B cell (primary cell): Measurements from ENCODE around the gene CD63. TPM values are rescaled to one million over a fixed set of nuclear protein-coding genes. Genes with fewer than 3 reads are reported as not detected.

Source experiments
- ATAC-seq: fragments of 200-7000 bp; cut with Tn5 transposase; one replicate; pipeline ENCODE4 v1.10.0; 2021; ENCODE audit warnings: low read depth, mild to moderate bottlenecking, moderate number of reproducible peaks, moderate library complexity
- CTCF ChIA-PET: fragments of 350-600 bp; sonication (Branson Sonifier 250); formaldehyde crosslinking; loops from one replicate; lab custom pipeline; 2021; ENCODE audit warnings: antibody characterized with exemption, inconsistent platforms; lab: Charles Lee
- POLR2A ChIA-PET: fragments of 350-600 bp; sonication (Branson Sonifier 250); formaldehyde crosslinking; loops from one replicate; lab custom pipeline; 2021; ENCODE audit warnings: antibody characterized with exemption; lab: Charles Lee
- DNase-seq: peaks from one replicate; pipeline ENCODE4 v3.0.0; 2013
- H2AFZ ChIP-seq: 2 replicates; pipeline ENCODE4 v1.6.1; 2012; ENCODE audit warnings: mild to moderate bottlenecking, low read depth, low read length; ENCODE audit not compliant: insufficient read depth, poor library complexity, severe bottlenecking
- H3K27ac ChIP-seq, 2 donors: 1 replicate in 1 of 2; 2 replicates in 1 of 2; pipeline ENCODE4 v1.5.1; 2012 to 2013; ENCODE audit warnings: low read length in 2 of 2, mild to moderate bottlenecking in 2 of 2, moderate library complexity in 1 of 2
- H3K27me3 ChIP-seq, 4 experiments: fragments of 200-600 bp in 1 of 4; sonication (generic) in 1 of 4; replicated peaks in 1 of 4; 1 replicate in 2 of 4; 2 replicates in 2 of 4; pipeline versions ENCODE4 v1.6.1 to v1.7.0; 2013 to 2016; ENCODE audit warnings: low read length in 3 of 4, mild to moderate bottlenecking in 2 of 4, mixed read lengths in 1 of 4, moderate library complexity in 1 of 4; ENCODE audit not compliant: insufficient read depth in 4 of 4, control insufficient read depth in 3 of 4; ENCODE audit errors: control extremely low read depth in 1 of 4
- H3K36me3 ChIP-seq, 2 experiments: replicated peaks in 1 of 2; 1 replicate in 1 of 2; 2 replicates in 1 of 2; pipeline versions ENCODE4 v1.6.1 to v1.7.1; 2013; ENCODE audit warnings: low read length in 1 of 2; ENCODE audit not compliant: insufficient read depth in 2 of 2, control insufficient read depth in 1 of 2; ENCODE audit errors: control extremely low read depth in 1 of 2, extremely low read depth in 1 of 2
- H3K4me1 ChIP-seq, 2 donors: fragments of 200-600 bp in 1 of 2; sonication (generic) in 1 of 2; 1 replicate in 1 of 2; 2 replicates in 1 of 2; pipeline versions ENCODE4 v1.5.1 to v1.6.1; 2013 to 2017; ENCODE audit warnings: low read length in 2 of 2; ENCODE audit not compliant: control insufficient read depth in 2 of 2, insufficient read depth in 2 of 2
- H3K4me2 ChIP-seq: replicated peaks from 2 replicates; pipeline ENCODE3; 2012; ENCODE audit warnings: mild to moderate bottlenecking, low read depth, low read length; ENCODE audit not compliant: poor library complexity, severe bottlenecking
- H3K4me3 ChIP-seq, 5 experiments: fragments of 200-600 bp in 1 of 5; sonication (generic) in 1 of 5; 1 replicate in 3 of 5; 2 replicates in 2 of 5; pipeline versions ENCODE4 v1.5.1 to v1.7.0; 2011 to 2016; ENCODE audit warnings: low read length in 4 of 5, mild to moderate bottlenecking in 4 of 5, low read depth in 2 of 5, control low read depth in 1 of 5, moderate library complexity in 1 of 5; ENCODE audit not compliant: insufficient read depth in 1 of 5; ENCODE audit errors: control extremely low read depth in 1 of 5, extremely low read depth in 1 of 5
- H3K79me2 ChIP-seq: fragments of 200-600 bp; sonication (generic); one replicate; pipeline ENCODE4 v1.6.0; 2016; ENCODE audit warnings: low read length; ENCODE audit not compliant: control insufficient read depth, insufficient read depth
- H3K9ac ChIP-seq: fragments of 200-600 bp; sonication (generic); 2 replicates; pipeline ENCODE4 v1.6.1; 2017; ENCODE audit warnings: mild to moderate bottlenecking, low read length, moderate library complexity
- H3K9me3 ChIP-seq, 3 donors: one replicate each; pipeline versions ENCODE4 v1.6.1 to v1.7.1; 2013; ENCODE audit warnings: low read length in 2 of 3; ENCODE audit not compliant: control insufficient read depth in 2 of 3, insufficient read depth in 1 of 3; ENCODE audit errors: control extremely low read depth in 1 of 3
- H4K20me1 ChIP-seq: 2 replicates; pipeline ENCODE4 v1.6.0; 2012; ENCODE audit warnings: mild to moderate bottlenecking, low read length; ENCODE audit not compliant: insufficient read depth, control insufficient read depth, poor library complexity, severe bottlenecking
- H3K27ac Mint-ChIP-seq: one replicate; pipeline ENCODE4 v1.8.0; 2021; ENCODE audit warnings: mixed read lengths
- H3K27me3 Mint-ChIP-seq: one replicate; pipeline ENCODE4 v1.8.0; 2021; ENCODE audit warnings: mixed read lengths
- H3K4me1 Mint-ChIP-seq: one replicate; pipeline ENCODE4 v1.8.0; 2021; ENCODE audit warnings: mixed read lengths
- H3K4me3 Mint-ChIP-seq: one replicate; pipeline ENCODE4 v1.8.0; 2021; ENCODE audit warnings: mixed read lengths
- H3K9me3 Mint-ChIP-seq: one replicate; pipeline ENCODE4 v1.8.0; 2022; ENCODE audit warnings: mixed read lengths; ENCODE audit not compliant: insufficient read depth
- CTCF ChIP-seq: fragments of 200-600 bp; IDR thresholded peaks from one replicate; pipeline ENCODE4 v1.8.0; 2022; ENCODE audit warnings: antibody characterized with exemption, mild to moderate bottlenecking
- EZH2 ChIP-seq: IDR thresholded peaks from 2 replicates; pipeline ENCODE4 v1.6.1; 2012; ENCODE audit warnings: borderline replicate concordance, low read depth, mild to moderate bottlenecking, moderate library complexity, low read length; ENCODE audit not compliant: insufficient read depth, poor library complexity, severe bottlenecking
- WGBS: methylation state at CpG from one replicate; pipeline ENCODE4 v1.1.5; 2013; ENCODE audit warnings: missing lambda C conversion rate; ENCODE audit not compliant: insufficient coverage; 5-methylcytosine and 5-hydroxymethylcytosine counted together
- intact Hi-C: fragments of 100-400 bp; cut with micrococcal nuclease; formaldehyde crosslinking; loops from one replicate; pipeline ENCODE4 v1.10.0; 2022
- polyA plus RNA-seq: library from polyadenylated mRNA; depleted of rRNA; stranded (reverse); fragments of >200 nt; gene quantifications from 2 replicates; pipeline ENCODE4 v1.2.3, GENCODE V29; 2012
- total RNA-seq, 2 donors: library from RNA; stranded (reverse); fragments of 120-200 nt in 1 of 2; gene quantifications; 1 replicate in 1 of 2; 2 replicates in 1 of 2; pipeline versions ENCODE4 v1.2.3 to v1.2.4, GENCODE V29; 2013 to 2022

CD63 gene
- total and polyA plus RNA-seq, 2 donors (not counting 1 experiment from before 2014, with no cell fraction given) = 43.0 to 104 TPM

DNA sequence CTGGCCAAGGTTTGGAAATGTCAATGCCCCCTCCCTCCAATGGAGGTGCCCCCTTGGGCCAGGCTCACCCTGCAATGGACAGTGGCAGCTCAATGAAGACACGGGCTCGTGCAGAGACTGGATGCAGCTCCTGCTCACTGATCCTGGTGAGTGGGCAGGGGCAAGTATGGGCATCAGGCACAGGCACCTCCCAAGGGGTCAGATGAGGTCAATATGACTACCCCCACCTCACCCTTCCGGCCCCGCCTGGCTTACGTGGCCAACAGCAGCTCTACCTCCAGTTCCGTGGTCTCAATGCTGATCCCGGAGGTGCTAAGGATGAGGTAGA lies 34.7 kb downstream of the CD63 start:
- no peaks in the 10 kb centered on the region for H3K79me2 ChIP-seq
- no peaks in the 10 kb centered on the region for H3K36me3 ChIP-seq
- Mint-ChIP-seq H3K4me1 (no peaks in the 10 kb centered on the region), H3K27ac (no peak overlapping the region), H3K4me3 (no peak overlapping the region), H3K27me3 (no peaks in the 10 kb centered on the region), H3K9me3 (no peaks in the 10 kb centered on the region)
- H4K20me1 ChIP-seq = no peaks in the 10 kb centered on the region
- ATAC-seq (no peak), DNase-seq (no peak)
- peaks cover 0 to 3% (median 0%) of the 10 kb centered on the region in 4 experiments for H3K27me3 ChIP-seq
- no peak overlapping the region for H3K27ac ChIP-seq
- intact Hi-C loops = no loop called here
- WGBS = 95% methylated on average over 2 of the region's 7 CpGs
- no peak overlapping the region for H2AFZ ChIP-seq
- no peak overlapping the region for H3K4me3 ChIP-seq
- H3K9me3 ChIP-seq = no peaks in the 10 kb centered on the region
- H3K4me2 ChIP-seq = no peak overlapping the region
- TF ChIP-seq EZH2 = no peak
- no peak for TF ChIP-seq CTCF
- POLR2A ChIA-PET = no interaction called here
- no peak overlapping the region for H3K9ac ChIP-seq
- CTCF ChIA-PET = interaction anchor here (1.4 kb wide), 1 partner anchor 12 kb away, joined by 4 read pairs; no protein-coding TSS in a partner anchor
- no peaks in the 10 kb centered on the region for H3K4me1 ChIP-seq

- Mint-ChIP-seq H3K4me1 (no peaks in the 10 kb centered on the region), H3K27ac (no peak overlapping the region)
Observed at GRCh38 chr12:55693323-55694187, 35.3 kb downstream of the CD63 start.

More at GRCh38 chr12:55693323-55694187, 35.3 kb downstream of the CD63 start:
- ATAC-seq (no peak), DNase-seq (no peak)
- Histone ChIP-seq H3K9ac (no peak overlapping the region), H3K4me1 (no peaks in the 10 kb centered on the region), H3K9me3 (no peaks in the 10 kb centered on the region), H3K27me3 (peaks cover 0 to 3% (median 0%) of the 10 kb centered on the region in 4 experiments), H3K27ac (no peak overlapping the region), H4K20me1 (no peaks in the 10 kb centered on the region), H2AFZ (no peak overlapping the region), H3K4me3 (no peak overlapping the region), H3K36me3 (no peaks in the 10 kb centered on the region), H3K79me2 (no peaks in the 10 kb centered on the region), H3K4me2 (no peak overlapping the region)
- Mint-ChIP-seq H3K27me3 (no peaks in the 10 kb centered on the region), H3K4me3 (no peak overlapping the region), H3K9me3 (no peaks in the 10 kb centered on the region)
- TF ChIP-seq CTCF = no peak
- no peak for TF ChIP-seq EZH2
- ChIA-PET POLR2A (no interaction called here), CTCF (interaction anchor here (1.4 kb wide), 1 partner anchor 13 kb away, joined by 4 read pairs; no protein-coding TSS in a partner anchor)
- intact Hi-C loops = no loop called here
- WGBS = 93% methylated on average over 2 of the region's 7 CpGs
